ENCODE measurements around the gene AP2B1.

The AP2B1 gene

GRCh38 chr17:35716897-35717465, 129.9 kb downstream of the AP2B1 start:
- no peak overlapping the region for H3K4me3 ChIP-seq (replicated peaks; ENCODE audit: low read depth, low read length)
- TF ChIP-seq CTCF (IDR thresholded peaks at IDR 0.05; ENCODE audit: low read depth, low read length, missing control alignments) = no peak
- DNase-seq (ENCODE audit: extremely low read depth, low read depth) = no peak

- no peak overlapping the region for H3K4me3 ChIP-seq (replicated peaks; ENCODE audit: low read depth, low read length)
- TF ChIP-seq CTCF (IDR thresholded peaks at IDR 0.05; ENCODE audit: low read depth, low read length, missing control alignments) = no peak
- DNase-seq (ENCODE audit: extremely low read depth, low read depth) = no peak
These were observed 130.4 kb downstream of the AP2B1 start for GRCh38 chr17:35717475-35717874.

GRCh38 chr17:35723735-35724134, 136.6 kb downstream of the AP2B1 start:
- no peak for TF ChIP-seq CTCF (IDR thresholded peaks at IDR 0.05; ENCODE audit: low read depth, low read length, missing control alignments)
- no peak overlapping the region for H3K4me3 ChIP-seq (replicated peaks; ENCODE audit: low read depth, low read length)
- DNase-seq (ENCODE audit: extremely low read depth, low read depth) = no peak

GRCh38 chr17:35725058-35725457, 137.9 kb downstream of the AP2B1 start:
- no peak for TF ChIP-seq CTCF (IDR thresholded peaks at IDR 0.05; ENCODE audit: low read depth, low read length, missing control alignments)
- no peak for DNase-seq (ENCODE audit: extremely low read depth, low read depth)
- no peak overlapping the region for H3K4me3 ChIP-seq (replicated peaks; ENCODE audit: low read depth, low read length)

GRCh38 chr17:35725802-35726126, 138.6 kb downstream of the AP2B1 start:
- no peak for TF ChIP-seq CTCF (IDR thresholded peaks at IDR 0.05; ENCODE audit: low read depth, low read length, missing control alignments)
- DNase-seq (ENCODE audit: extremely low read depth, low read depth) = no peak
- no peak overlapping the region for H3K4me3 ChIP-seq (replicated peaks; ENCODE audit: low read depth, low read length)

GRCh38 chr17:35726127-35726952, 139.2 kb downstream of the AP2B1 start:
- peak; percentile 38 for DNase-seq (ENCODE audit: extremely low read depth, low read depth)
- no peak overlapping the region for H3K4me3 ChIP-seq (replicated peaks; ENCODE audit: low read depth, low read length)
- no peak for TF ChIP-seq CTCF (IDR thresholded peaks at IDR 0.05; ENCODE audit: low read depth, low read length, missing control alignments)

All from HFF-Myc (cell line).